ENCODE measurements around the gene SLC9A5. TPM values are rescaled to one million over a fixed set of nuclear protein-coding genes. Genes with fewer than 3 reads are reported as not detected.

The SLC9A5 gene
- total and polyA plus RNA-seq, 4 donors: 1.4 to 9.1 (median 3.9) TPM

- Histone ChIP-seq H3K4me1 (ENCODE audit: control insufficient read depth, insufficient read depth, low read length) (peaks cover 13% of the 10 kb centered on the region), H3K4me3 (ENCODE audit: low read depth, low read length) (no peak overlapping the region), H3K36me3 (ENCODE audit: control insufficient read depth, insufficient read depth, low read length) (no peaks in the 10 kb centered on the region), H3K27ac (ENCODE audit: low read depth, low read length) (peak overlapping the region; percentile 78), H3K9me3 (ENCODE audit: control insufficient read depth, insufficient read depth, low read length) (no peaks in the 10 kb centered on the region), H3K27me3 (ENCODE audit: control insufficient read depth, insufficient read depth, low read length) (no peaks in the 10 kb centered on the region)
- no peak for DNase-seq (ENCODE audit: low read depth in 4 of 6, low spot score in 6 of 6)
- 83% methylated on average over 5 of the region's 7 CpGs for WGBS (ENCODE audit: insufficient coverage)
Measured at GRCh38 chr16:67302076-67302475, 53.3 kb downstream of the SLC9A5 start.

GRCh38 chr16:67302970-67303369, 54.2 kb downstream of the SLC9A5 start:
- Histone ChIP-seq H3K9me3 (ENCODE audit: control insufficient read depth, insufficient read depth, low read length) (no peaks in the 10 kb centered on the region), H3K4me1 (ENCODE audit: control insufficient read depth, insufficient read depth, low read length) (peaks cover 13% of the 10 kb centered on the region), H3K36me3 (ENCODE audit: control insufficient read depth, insufficient read depth, low read length) (no peaks in the 10 kb centered on the region), H3K27me3 (ENCODE audit: control insufficient read depth, insufficient read depth, low read length) (no peaks in the 10 kb centered on the region), H3K4me3 (ENCODE audit: low read depth, low read length) (no peak overlapping the region), H3K27ac (ENCODE audit: low read depth, low read length) (no peak overlapping the region)
- WGBS (ENCODE audit: insufficient coverage): 61% methylated on average over 6 of the region's 8 CpGs
- DNase-seq (ENCODE audit: low read depth in 4 of 6, low spot score in 6 of 6): no peak

- Histone ChIP-seq H3K9me3 (ENCODE audit: control insufficient read depth, insufficient read depth, low read length) (no peaks in the 10 kb centered on the region), H3K27me3 (ENCODE audit: control insufficient read depth, insufficient read depth, low read length) (no peaks in the 10 kb centered on the region), H3K27ac (ENCODE audit: low read depth, low read length) (no peak overlapping the region), H3K36me3 (ENCODE audit: control insufficient read depth, insufficient read depth, low read length) (no peaks in the 10 kb centered on the region), H3K4me1 (ENCODE audit: control insufficient read depth, insufficient read depth, low read length) (peaks cover 13% of the 10 kb centered on the region), H3K4me3 (ENCODE audit: low read depth, low read length) (no peak overlapping the region)
- 67% methylated on average over 1 of the region's 1 CpG for WGBS (ENCODE audit: insufficient coverage)
- no peak for DNase-seq (ENCODE audit: low read depth in 4 of 6, low spot score in 6 of 6)
Measured at GRCh38 chr16:67304020-67304419, 55.2 kb downstream of the SLC9A5 start.

DNA sequence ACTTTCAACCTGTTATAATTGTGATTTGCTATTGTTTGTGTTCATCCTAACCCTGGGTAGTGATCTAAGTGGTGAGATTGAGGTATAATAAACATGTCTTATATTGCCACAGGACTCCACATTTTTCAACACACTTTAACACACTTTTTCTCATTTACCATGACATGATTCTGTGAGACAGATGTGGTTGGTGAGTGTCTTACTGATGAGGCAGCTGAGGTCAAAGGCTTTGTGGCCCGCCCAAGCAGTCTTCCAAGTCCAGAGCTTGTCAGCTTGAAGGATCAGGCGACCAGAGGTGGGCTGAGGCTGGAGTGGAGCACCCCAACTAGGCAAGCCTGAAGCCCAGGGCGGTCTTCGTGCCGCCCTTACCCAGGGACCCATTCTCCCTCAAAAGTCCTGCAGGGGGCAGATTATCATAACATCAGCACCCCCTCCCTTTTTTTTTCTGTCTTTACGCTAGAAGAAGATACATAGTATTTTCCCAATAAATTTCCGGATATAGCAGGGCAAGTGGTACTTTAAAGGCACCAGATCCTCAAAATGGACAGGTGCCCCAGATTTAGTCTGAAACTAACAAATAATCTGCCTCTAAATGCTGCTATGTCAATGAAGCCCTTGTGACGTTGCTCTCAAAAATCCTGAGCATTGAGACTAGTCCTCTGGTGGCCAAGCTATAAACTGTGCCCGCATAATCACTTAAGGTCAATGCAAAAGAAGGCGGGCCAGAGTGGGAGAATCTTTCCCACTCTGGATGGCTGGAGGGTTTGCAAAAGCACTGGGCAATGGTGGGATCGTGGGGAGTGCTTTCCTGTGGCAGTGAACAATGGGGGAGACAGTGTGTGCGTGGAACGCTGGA, 56.7 kb downstream of the SLC9A5 start:
- 87% methylated on average over 13 of the region's 13 CpGs for WGBS (ENCODE audit: insufficient coverage)

GRCh38 chr16:67310561-67310960, 61.8 kb downstream of the SLC9A5 start:
- no peaks in the 10 kb centered on the region for H3K4me1 ChIP-seq (ENCODE audit: control insufficient read depth, insufficient read depth, low read length)
- H3K27me3 ChIP-seq (ENCODE audit: control insufficient read depth, insufficient read depth, low read length): no peaks in the 10 kb centered on the region
- H3K36me3 ChIP-seq (ENCODE audit: control insufficient read depth, insufficient read depth, low read length): no peaks in the 10 kb centered on the region
- H3K27ac ChIP-seq (ENCODE audit: low read depth, low read length): no peak overlapping the region
- no peak overlapping the region for H3K4me3 ChIP-seq (ENCODE audit: low read depth, low read length)
- peak in 1 of 6 donors; percentile 60 for DNase-seq (ENCODE audit: low read depth in 4 of 6, low spot score in 6 of 6)
- no peaks in the 10 kb centered on the region for H3K9me3 ChIP-seq (ENCODE audit: control insufficient read depth, insufficient read depth, low read length)
- WGBS (ENCODE audit: insufficient coverage): 77% methylated on average over 3 of the region's 3 CpGs

More for the DNA sequence above, 56.7 kb downstream of the SLC9A5 start:
- H3K36me3 ChIP-seq (ENCODE audit: control insufficient read depth, insufficient read depth, low read length): no peaks in the 10 kb centered on the region
- H3K9me3 ChIP-seq (ENCODE audit: control insufficient read depth, insufficient read depth, low read length): no peaks in the 10 kb centered on the region
- no peaks in the 10 kb centered on the region for H3K27me3 ChIP-seq (ENCODE audit: control insufficient read depth, insufficient read depth, low read length)
- no peak overlapping the region for H3K4me3 ChIP-seq (ENCODE audit: low read depth, low read length)
- DNase-seq (ENCODE audit: low read depth in 4 of 6, low spot score in 6 of 6): no peak
- H3K4me1 ChIP-seq (ENCODE audit: control insufficient read depth, insufficient read depth, low read length): peaks cover 13% of the 10 kb centered on the region
- H3K27ac ChIP-seq (ENCODE audit: low read depth, low read length): no peak overlapping the region

DNA sequence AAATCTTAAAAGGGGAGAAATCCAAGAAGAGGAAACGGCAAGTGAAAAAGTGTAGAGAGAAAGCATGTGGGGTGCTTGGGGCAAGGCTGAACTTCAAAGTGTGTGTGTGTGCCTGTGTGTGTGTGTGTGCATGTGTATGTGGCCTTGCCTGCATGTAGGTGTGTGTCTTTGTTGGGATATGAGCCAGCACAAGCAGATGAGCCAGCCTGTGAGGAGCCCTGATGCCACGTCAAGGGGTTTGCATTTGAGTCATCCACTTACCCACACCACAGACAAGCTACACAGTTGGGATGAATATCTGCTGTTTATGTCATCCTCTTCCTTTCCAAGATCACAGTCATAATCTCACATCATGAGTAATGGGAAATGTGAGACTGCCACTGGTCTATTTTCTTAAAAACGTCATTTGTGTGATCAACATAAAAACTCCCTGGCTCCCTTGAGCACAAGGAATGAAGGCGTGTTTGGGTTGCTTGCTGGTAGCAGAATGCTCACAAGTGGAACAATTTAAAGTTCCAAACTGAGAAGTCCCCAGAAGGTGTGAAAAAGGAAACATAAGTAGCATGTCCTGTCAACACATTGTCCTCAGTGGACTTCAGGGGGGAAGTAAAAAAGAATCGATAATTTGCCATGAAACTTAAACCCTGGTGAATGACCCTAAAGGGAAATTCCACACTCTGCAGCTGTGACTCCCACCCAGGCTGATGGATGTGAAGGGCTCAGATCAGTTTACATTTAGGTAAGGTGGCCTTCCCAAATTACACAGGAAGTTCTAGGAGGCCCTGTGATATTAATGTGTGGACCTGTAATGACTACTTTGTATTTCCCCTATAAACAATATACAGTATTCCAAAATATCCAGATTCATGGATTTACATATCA, 63.1 kb downstream of the SLC9A5 start:
- Histone ChIP-seq H3K27ac (ENCODE audit: low read depth, low read length) (peak overlapping the region; percentile 61), H3K4me1 (ENCODE audit: control insufficient read depth, insufficient read depth, low read length) (no peaks in the 10 kb centered on the region), H3K9me3 (ENCODE audit: control insufficient read depth, insufficient read depth, low read length) (no peaks in the 10 kb centered on the region), H3K4me3 (ENCODE audit: low read depth, low read length) (no peak overlapping the region), H3K27me3 (ENCODE audit: control insufficient read depth, insufficient read depth, low read length) (no peaks in the 10 kb centered on the region), H3K36me3 (ENCODE audit: control insufficient read depth, insufficient read depth, low read length) (no peaks in the 10 kb centered on the region)
- peak in 1 of 6 donors; percentile 73 for DNase-seq (ENCODE audit: low read depth in 4 of 6, low spot score in 6 of 6)
- 56% methylated on average over 3 of the region's 5 CpGs for WGBS (ENCODE audit: insufficient coverage)

DNA sequence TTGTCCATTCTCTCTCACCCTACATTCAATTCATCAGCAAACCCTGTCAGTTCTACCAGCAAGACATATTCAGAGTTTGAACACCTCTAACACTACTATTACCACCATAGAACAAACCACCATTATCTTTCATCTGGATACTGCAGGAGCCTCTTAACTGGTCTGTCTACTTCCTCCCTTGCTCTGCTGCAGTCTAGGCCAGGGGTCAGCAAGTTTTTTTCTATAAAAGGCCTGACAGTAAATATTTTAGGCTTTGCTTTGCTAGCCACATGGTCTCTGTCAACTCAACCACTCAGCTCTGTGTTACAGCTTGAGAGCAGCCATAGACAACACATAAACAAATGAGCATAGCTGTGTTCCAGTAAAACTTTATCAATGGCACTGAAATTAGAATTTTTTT, 63.9 kb downstream of the SLC9A5 start:
- Histone ChIP-seq H3K27me3 (ENCODE audit: control insufficient read depth, insufficient read depth, low read length) (no peaks in the 10 kb centered on the region), H3K27ac (ENCODE audit: low read depth, low read length) (no peak overlapping the region)
- DNase-seq (ENCODE audit: low read depth in 4 of 6, low spot score in 6 of 6): no peak

GRCh38 chr16:67317853-67318252, 69.1 kb downstream of the SLC9A5 start:
- DNase-seq (ENCODE audit: low read depth in 4 of 6, low spot score in 6 of 6): no peak
- Histone ChIP-seq H3K36me3 (ENCODE audit: control insufficient read depth, insufficient read depth, low read length) (no peaks in the 10 kb centered on the region), H3K27me3 (ENCODE audit: control insufficient read depth, insufficient read depth, low read length) (no peaks in the 10 kb centered on the region), H3K27ac (ENCODE audit: low read depth, low read length) (no peak overlapping the region), H3K9me3 (ENCODE audit: control insufficient read depth, insufficient read depth, low read length) (no peaks in the 10 kb centered on the region), H3K4me3 (ENCODE audit: low read depth, low read length) (no peak overlapping the region), H3K4me1 (ENCODE audit: control insufficient read depth, insufficient read depth, low read length) (no peaks in the 10 kb centered on the region)

More for the DNA sequence above, 63.9 kb downstream of the SLC9A5 start:
- Histone ChIP-seq H3K36me3 (ENCODE audit: control insufficient read depth, insufficient read depth, low read length) (no peaks in the 10 kb centered on the region), H3K4me3 (ENCODE audit: low read depth, low read length) (no peak overlapping the region), H3K9me3 (ENCODE audit: control insufficient read depth, insufficient read depth, low read length) (no peaks in the 10 kb centered on the region), H3K4me1 (ENCODE audit: control insufficient read depth, insufficient read depth, low read length) (no peaks in the 10 kb centered on the region)
